ENCODE measurements around the gene PDGFRA. TPM values are rescaled to one million over a fixed set of nuclear protein-coding genes. Genes with fewer than 3 reads are reported as not detected.
"Not testable (repeated sequence)": the region's sequence is repeated elsewhere in the genome, so short reads cannot be mapped to it uniquely, and the experiment has no call there.

The PDGFRA gene
- total and polyA plus RNA-seq, 8 donors = 50.3 to 151 (median 113) TPM

GRCh38 chr4:54233277-54233696 is 4.2 kb downstream of the PDGFRA start:
- Histone ChIP-seq H3K4me1 (peaks cover 4 to 46% of the 10 kb centered on the region in 2 donors), H3K27ac (peak overlapping the region; percentile 33 to 72), H3K27me3 (peaks cover 43 to 71% of the 10 kb centered on the region in 2 donors), H3K9me3 (no peaks in the 10 kb centered on the region), H3K36me3 (no peaks in the 10 kb centered on the region), H3K4me3 (peak overlapping the region; percentile 28 to 48)
- DNase-seq (peak; percentile 83 to 96 (median 88)), ATAC-seq (peak; percentile 95)
- intact Hi-C loops (cut with DNase I) = loop anchor here in 1 of 2 donors (10.0 kb wide), 1 partner anchor 1038 kb away; no protein-coding TSS in a partner anchor
- TF ChIP-seq, protein P1, sequence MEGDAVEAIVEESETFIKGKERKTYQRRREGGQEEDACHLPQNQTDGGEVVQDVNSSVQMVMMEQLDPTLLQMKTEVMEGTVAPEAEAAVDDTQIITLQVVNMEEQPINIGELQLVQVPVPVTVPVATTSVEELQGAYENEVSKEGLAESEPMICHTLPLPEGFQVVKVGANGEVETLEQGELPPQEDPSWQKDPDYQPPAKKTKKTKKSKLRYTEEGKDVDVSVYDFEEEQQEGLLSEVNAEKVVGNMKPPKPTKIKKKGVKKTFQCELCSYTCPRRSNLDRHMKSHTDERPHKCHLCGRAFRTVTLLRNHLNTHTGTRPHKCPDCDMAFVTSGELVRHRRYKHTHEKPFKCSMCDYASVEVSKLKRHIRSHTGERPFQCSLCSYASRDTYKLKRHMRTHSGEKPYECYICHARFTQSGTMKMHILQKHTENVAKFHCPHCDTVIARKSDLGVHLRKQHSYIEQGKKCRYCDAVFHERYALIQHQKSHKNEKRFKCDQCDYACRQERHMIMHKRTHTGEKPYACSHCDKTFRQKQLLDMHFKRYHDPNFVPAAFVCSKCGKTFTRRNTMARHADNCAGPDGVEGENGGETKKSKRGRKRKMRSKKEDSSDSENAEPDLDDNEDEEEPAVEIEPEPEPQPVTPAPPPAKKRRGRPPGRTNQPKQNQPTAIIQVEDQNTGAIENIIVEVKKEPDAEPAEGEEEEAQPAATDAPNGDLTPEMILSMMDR (IDR thresholded peaks at IDR 0.05) = peak; percentile 66 to 87

- Histone ChIP-seq H3K4me3 (peak overlapping the region; percentile 28 to 48), H3K4me1 (peaks cover 4 to 46% of the 10 kb centered on the region in 2 donors), H3K27me3 (peaks cover 37 to 65% of the 10 kb centered on the region in 2 donors), H3K36me3 (no peaks in the 10 kb centered on the region), H3K27ac (peak overlapping the region; percentile 33 to 72), H3K9me3 (no peaks in the 10 kb centered on the region)
- TF ChIP-seq, protein P1 (IDR thresholded peaks at IDR 0.05) = peak; percentile 95 to 96
- ATAC-seq = peak; percentile 84
- peak; percentile 80 to 91 (median 87) for DNase-seq
- intact Hi-C loops (cut with DNase I) = loop anchor here in 1 of 2 donors (10.0 kb wide), 1 partner anchor 1039 kb away; no protein-coding TSS in a partner anchor
Measured at GRCh38 chr4:54233697-54234496, 4.8 kb downstream of the PDGFRA start.

DNA sequence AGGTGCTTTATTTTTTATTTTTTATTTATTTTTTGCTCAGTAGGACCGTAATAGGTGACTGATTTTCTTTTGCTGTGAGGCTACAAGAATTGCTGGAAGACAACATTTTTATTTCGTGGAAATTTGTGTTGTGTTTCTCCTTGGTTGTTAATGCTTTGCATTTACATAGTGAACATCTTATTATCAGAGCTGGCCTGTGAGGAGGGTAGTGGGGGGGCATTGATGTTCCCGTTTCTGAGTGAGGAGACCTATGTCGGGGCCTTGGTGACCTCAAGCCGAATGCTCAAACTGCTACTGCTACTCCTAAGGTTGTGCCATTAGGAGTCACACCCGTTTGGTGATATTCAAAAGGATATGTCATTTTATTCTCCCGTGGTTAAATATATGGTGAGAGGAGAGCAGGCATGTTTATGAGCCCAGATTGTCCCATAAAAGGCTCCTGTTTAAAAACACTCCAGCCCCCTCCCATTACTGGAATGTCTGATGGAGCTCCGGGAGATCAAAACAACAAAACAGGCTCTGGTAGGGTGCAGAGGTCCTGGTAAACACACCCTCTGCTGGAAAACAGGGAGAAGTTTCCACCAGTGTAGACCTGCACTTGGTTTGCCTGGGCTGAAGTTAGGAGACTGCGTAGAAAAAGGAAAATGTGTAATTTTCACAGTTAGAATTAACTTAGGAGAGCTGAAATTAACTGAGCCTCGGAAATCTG is 5.6 kb downstream of the PDGFRA start:
- H3K9me3 ChIP-seq = no peaks in the 10 kb centered on the region
- peaks cover 29 to 57% of the 10 kb centered on the region in 2 donors for H3K27me3 ChIP-seq
- no peak overlapping the region for H3K27ac ChIP-seq
- no peaks in the 10 kb centered on the region for H3K36me3 ChIP-seq
- DNase-seq = no peak
- H3K4me3 ChIP-seq = peak overlapping the region in 1 of 2 donors; percentile 48
- intact Hi-C loops (cut with DNase I) = loop anchor here in 1 of 2 donors (10.0 kb wide), 1 partner anchor 1040 kb away; no protein-coding TSS in a partner anchor
- peaks cover 4 to 46% of the 10 kb centered on the region in 2 donors for H3K4me1 ChIP-seq
- no peak for ATAC-seq
- TF ChIP-seq, protein P1 (IDR thresholded peaks at IDR 0.05) = peak in 1 of 2 donors; percentile 27

- intact Hi-C loops (cut with DNase I) = loop anchor here in 1 of 2 donors (10.0 kb wide), 1 partner anchor 1042 kb away; no protein-coding TSS in a partner anchor
- H3K27ac ChIP-seq, ATAC-seq, DNase-seq, H3K9me3 ChIP-seq, H3K4me3 ChIP-seq, H3K36me3 ChIP-seq: not testable (repeated sequence)
- Histone ChIP-seq H3K4me1 (peaks cover 4 to 32% of the 10 kb centered on the region in 2 donors), H3K27me3 (peaks cover 14 to 41% of the 10 kb centered on the region in 2 donors)
Measured at GRCh38 chr4:54236316-54236715, 7.2 kb downstream of the PDGFRA start.

GRCh38 chr4:54237770-54238169 is 8.7 kb downstream of the PDGFRA start:
- no peak for ATAC-seq

More at GRCh38 chr4:54237770-54238169, 8.7 kb downstream of the PDGFRA start:
- no peak overlapping the region for H3K27ac ChIP-seq
- H3K27me3 ChIP-seq = peaks cover 0 to 26% of the 10 kb centered on the region in 2 donors
- peaks cover 4 to 18% of the 10 kb centered on the region in 2 donors for H3K4me1 ChIP-seq
- no peaks in the 10 kb centered on the region for H3K36me3 ChIP-seq
- TF ChIP-seq, protein P1 (IDR thresholded peaks at IDR 0.05) = no peak
- intact Hi-C loops (cut with DNase I) = loop anchor here in 1 of 2 donors (10.0 kb wide), 1 partner anchor 1043 kb away; no protein-coding TSS in a partner anchor
- H3K9me3 ChIP-seq = peaks cover 0 to 17% of the 10 kb centered on the region in 2 donors
- H3K4me3 ChIP-seq = no peak overlapping the region
- no peak for DNase-seq
